Skeletal muscle tissue (tissue), 4 donors: Measurements from ENCODE around the gene ARHGEF25. TPM values are rescaled to one million over a fixed set of nuclear protein-coding genes. Genes with fewer than 3 reads are reported as not detected.
A peak's percentile ranks its signal among the peaks of the same experiment; 100 is the strongest.
"Not testable (repeated sequence)": the region's sequence is repeated elsewhere in the genome, so short reads cannot be mapped to it uniquely, and the experiment has no call there.

Experiments used
- H3K27ac ChIP-seq: one replicate; pipeline ENCODE4 v1.7.0; 2013; ENCODE audit warnings: mild to moderate bottlenecking, low read depth, low read length, inconsistent platforms
- H3K27me3 ChIP-seq, 3 donors: one replicate each; pipeline ENCODE4 v1.7.0; 2013; ENCODE audit warnings: low read length in 3 of 3; ENCODE audit not compliant: control insufficient read depth in 3 of 3, insufficient read depth in 3 of 3
- H3K36me3 ChIP-seq, 3 donors: one replicate each; pipeline ENCODE4 v1.7.0; 2013; ENCODE audit warnings: low read length in 3 of 3; ENCODE audit not compliant: control insufficient read depth in 3 of 3, insufficient read depth in 3 of 3
- H3K4me1 ChIP-seq, 3 donors: one replicate each; pipeline ENCODE4 v1.7.0; 2013; ENCODE audit warnings: low read length in 3 of 3, mild to moderate bottlenecking in 3 of 3; ENCODE audit not compliant: control insufficient read depth in 3 of 3, insufficient read depth in 3 of 3
- H3K4me3 ChIP-seq, 3 donors: one replicate each; pipeline ENCODE4 v1.7.0; 2013; ENCODE audit warnings: low read length in 3 of 3
- H3K9ac ChIP-seq, 3 donors: one replicate each; pipeline ENCODE4 v1.7.0; 2013; ENCODE audit warnings: low read length in 3 of 3, mild to moderate bottlenecking in 3 of 3, moderate library complexity in 2 of 3, low read depth in 1 of 3
- H3K9me3 ChIP-seq, 3 donors: one replicate each; pipeline ENCODE4 v1.7.0; 2013; ENCODE audit warnings: low read length in 3 of 3; ENCODE audit not compliant: control insufficient read depth in 3 of 3
- total RNA-seq: library from RNA; depleted of rRNA; stranded (reverse); fragments of >200 nt; gene quantifications from one replicate; pipeline ENCODE4 v1.2.3, GENCODE V29; 2014
- donor health status: Osteomylitis.

Gene ARHGEF25
- total RNA-seq, 1 donor from 2014 or later: 23.0 TPM

DNA sequence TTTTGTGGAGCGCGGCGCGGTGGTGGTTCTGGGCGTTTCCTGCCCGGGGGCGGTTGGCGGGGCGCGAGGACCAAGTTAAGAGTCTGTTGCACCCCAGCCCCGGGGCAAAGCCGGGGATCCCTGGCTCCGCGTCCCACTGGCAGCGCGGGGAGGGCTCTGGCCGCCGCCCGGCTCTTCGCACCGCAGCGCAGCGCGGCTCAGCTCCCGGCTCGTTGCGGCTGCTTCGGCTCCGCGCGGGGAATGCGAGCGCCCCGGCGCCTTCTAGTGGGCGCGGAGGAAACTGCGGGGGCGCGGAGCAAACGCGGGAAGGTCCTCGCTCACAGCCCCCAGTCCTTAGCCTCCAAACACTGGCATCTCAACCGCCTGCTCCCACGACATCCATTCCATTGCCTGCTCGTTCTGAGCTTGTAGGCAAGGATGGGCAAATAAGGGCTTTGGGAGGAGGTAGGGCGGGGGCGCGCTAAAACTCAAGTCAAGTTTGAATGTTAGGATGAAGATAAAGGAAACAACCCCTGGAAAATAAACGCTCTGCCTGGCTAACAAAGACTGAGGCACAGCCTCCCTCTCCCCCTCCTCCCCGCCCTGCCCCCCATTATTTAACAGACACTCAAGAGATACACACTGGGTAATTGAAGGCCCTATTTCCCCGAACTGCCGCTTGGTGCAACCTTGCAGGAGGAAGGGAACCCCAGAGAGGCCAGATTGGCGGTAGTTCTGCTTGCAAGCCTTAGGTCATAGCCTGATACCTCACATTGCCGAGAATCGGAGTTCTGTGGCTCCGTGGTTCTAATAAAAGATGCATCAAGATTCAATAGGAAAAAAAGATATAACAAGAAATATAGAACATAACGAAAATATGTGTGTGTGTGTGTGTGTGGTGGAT lies 22.0 kb downstream of the ARHGEF25 start, which contains the start of gene B4GALNT1:
B4GALNT1 (minus strand) TSS at position 244 of the 883 bp plus-strand sequence. CDS start 1,069 bp downstream, outside the sequence.
- Histone ChIP-seq H3K9me3 (no peaks in the 10 kb centered on the region), H3K27me3 (peaks cover 7 to 19% (median 10%) of the 10 kb centered on the region in 3 donors)

GRCh38 chr12:57636731-57637130 lies 25.5 kb downstream of the ARHGEF25 start:
- H3K36me3 ChIP-seq, H3K4me3 ChIP-seq, H3K9me3 ChIP-seq, H3K27ac ChIP-seq, H3K9ac ChIP-seq: not testable (repeated sequence)
- peaks cover 2 to 14% (median 11%) of the 10 kb centered on the region in 3 donors for H3K4me1 ChIP-seq
- H3K27me3 ChIP-seq: peaks cover 4 to 16% (median 12%) of the 10 kb centered on the region in 3 donors

More for the DNA sequence above, 22.0 kb downstream of the ARHGEF25 start, which contains the start of gene B4GALNT1:
- peaks cover 2 to 21% (median 20%) of the 10 kb centered on the region in 3 donors for H3K4me1 ChIP-seq
- peak within 1 kb of the TSS; percentile 66 to 78 (median 76) for H3K4me3 ChIP-seq
- H3K27ac ChIP-seq: no peak within 1 kb of the TSS
- H3K36me3 ChIP-seq: peaks cover 0 to 9% (median 8%) of the 10 kb centered on the region in 3 donors
- H3K9ac ChIP-seq: peak within 1 kb of the TSS; percentile 33 to 76 (median 74)

- Histone ChIP-seq H3K9ac (no peak overlapping the region), H3K4me1 (peaks cover 2 to 9% (median 6%) of the 10 kb centered on the region in 3 donors), H3K27me3 (peaks cover 4 to 12% (median 11%) of the 10 kb centered on the region in 3 donors)
Observed at GRCh38 chr12:57637364-57637763, 26.1 kb downstream of the ARHGEF25 start.

GRCh38 chr12:57638096-57638495 lies 26.9 kb downstream of the ARHGEF25 start:
- no peak overlapping the region for H3K27ac ChIP-seq
- H3K4me1 ChIP-seq: peaks cover 2 to 5% (median 2%) of the 10 kb centered on the region in 3 donors
- no peaks in the 10 kb centered on the region for H3K36me3 ChIP-seq
- H3K27me3 ChIP-seq: peaks cover 4 to 15% (median 12%) of the 10 kb centered on the region in 3 donors
- no peak overlapping the region for H3K9ac ChIP-seq
- no peak overlapping the region for H3K4me3 ChIP-seq
- no peaks in the 10 kb centered on the region for H3K9me3 ChIP-seq

More at GRCh38 chr12:57637364-57637763, 26.1 kb downstream of the ARHGEF25 start:
- H3K4me3 ChIP-seq: no peak overlapping the region
- no peaks in the 10 kb centered on the region for H3K9me3 ChIP-seq
- no peaks in the 10 kb centered on the region for H3K36me3 ChIP-seq
- H3K27ac ChIP-seq: no peak overlapping the region

DNA sequence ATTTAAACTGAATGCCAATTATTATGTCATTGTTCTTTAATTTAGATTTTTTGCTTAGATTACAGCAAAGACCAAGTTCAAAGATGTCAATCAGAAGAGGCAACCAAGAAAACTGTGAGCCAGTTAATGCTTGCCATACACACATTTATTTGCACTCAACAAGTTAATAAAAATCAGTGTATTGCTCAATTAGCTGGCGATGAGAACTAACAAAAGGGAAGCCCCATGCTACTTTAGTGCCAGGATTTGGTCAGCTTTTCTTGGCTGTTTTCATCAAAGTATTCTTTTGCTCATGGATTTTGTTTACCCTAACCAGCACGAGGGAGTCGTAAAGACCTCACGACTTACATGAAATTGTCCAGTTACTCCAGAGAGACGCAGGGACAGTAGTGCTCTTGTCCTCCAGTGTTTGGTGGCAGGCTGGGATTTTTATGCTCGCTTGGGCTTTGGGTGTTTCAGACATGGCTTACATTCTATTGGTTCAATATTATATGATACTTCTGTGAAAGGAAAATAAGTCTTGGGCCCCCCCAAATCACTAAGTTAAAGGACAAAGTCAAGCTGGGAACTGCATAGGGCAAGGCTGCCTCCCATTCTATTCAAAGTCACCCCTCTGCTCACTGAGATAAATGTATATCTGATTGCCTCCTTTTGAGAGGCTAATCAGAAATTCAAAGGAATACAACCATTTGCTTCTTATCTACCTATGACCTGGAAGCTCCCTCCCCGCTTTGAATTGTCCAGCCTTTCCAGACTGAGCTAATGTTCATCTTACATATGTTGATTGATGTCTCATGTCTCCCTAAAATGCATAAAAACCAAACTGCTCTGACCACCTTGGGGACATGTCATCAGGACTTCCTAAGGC lies 29.2 kb downstream of the ARHGEF25 start:
- no peaks in the 10 kb centered on the region for H3K4me1 ChIP-seq
- H3K27me3 ChIP-seq: peaks cover 4 to 15% (median 12%) of the 10 kb centered on the region in 3 donors

DNA sequence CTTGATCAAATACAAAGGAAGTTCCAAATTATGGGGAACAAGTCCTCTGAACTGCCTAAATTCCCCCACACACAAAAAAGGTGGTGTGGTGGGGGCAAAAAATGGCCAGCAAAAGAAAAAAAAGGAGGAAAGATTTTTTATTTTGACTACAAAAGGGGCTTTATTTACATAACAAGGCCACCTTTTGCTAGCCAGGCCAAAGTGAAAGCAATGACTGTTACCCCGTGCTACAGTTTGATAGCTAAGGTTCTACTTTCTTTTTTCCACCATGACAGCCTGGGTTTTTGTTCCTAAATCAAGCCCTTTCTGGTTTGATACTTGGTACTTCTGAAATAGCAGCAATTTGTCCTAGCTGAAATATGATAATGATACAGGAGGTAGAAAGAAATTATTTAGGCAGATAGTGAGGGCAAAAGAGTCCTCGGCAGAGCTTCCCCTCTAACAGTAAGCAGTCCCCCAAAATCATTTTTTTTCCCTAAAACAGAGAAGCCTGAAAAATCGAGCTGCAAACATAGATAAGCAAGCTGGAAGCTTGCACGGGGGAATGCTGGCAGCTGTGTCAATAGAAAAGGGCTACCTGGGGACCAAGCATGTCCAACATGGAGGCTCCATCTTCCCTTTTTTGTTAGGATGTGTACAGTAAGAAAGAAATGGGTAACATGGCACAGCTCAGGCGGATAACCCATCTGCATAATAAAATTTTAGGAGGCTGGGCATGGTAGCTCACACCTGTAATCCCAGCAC lies 30.6 kb downstream of the ARHGEF25 start:
- H3K4me3 ChIP-seq: no peak overlapping the region
- no peaks in the 10 kb centered on the region for H3K9me3 ChIP-seq
- H3K36me3 ChIP-seq: no peaks in the 10 kb centered on the region
- H3K9ac ChIP-seq: no peak overlapping the region
- no peak overlapping the region for H3K27ac ChIP-seq
- no peaks in the 10 kb centered on the region for H3K4me1 ChIP-seq
- H3K27me3 ChIP-seq: peaks cover 4 to 15% (median 8%) of the 10 kb centered on the region in 3 donors

More for the DNA sequence above, 29.2 kb downstream of the ARHGEF25 start:
- Histone ChIP-seq H3K9ac (no peak overlapping the region), H3K36me3 (no peaks in the 10 kb centered on the region), H3K27ac (no peak overlapping the region), H3K4me3 (no peak overlapping the region), H3K9me3 (no peaks in the 10 kb centered on the region)

DNA sequence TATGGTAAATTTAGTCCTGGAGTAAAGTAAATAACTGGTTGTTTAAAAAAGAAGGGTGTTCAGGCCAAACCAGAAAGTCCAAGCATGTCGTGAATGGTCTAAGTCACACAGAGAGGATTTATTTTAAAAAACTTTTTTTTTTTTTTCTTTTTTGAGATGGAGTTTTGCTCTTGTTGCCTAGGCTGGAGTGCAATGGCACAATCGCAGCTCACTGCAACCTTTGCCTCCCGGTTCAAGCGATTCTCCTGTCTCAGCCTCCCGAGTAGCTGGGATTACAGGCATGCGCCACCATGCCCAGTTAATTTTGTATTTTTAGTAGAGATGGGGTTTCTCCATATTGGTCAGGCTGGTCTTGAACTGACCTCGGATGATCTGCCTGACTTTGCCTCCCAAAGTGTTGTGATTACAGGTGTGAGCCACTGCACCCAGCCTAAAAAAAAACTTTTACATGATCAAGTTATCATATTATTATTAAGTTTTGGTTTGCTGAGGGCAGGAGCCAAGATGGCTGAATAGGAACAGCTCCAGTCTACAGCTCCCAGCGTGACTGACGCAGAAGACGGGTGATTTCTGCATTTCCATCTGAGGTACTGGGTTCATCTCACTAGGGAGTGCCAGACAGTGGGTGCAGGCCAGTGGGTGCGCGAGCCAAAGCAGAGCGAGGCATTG lies 34.9 kb downstream of the ARHGEF25 start:
- H3K4me1 ChIP-seq, H3K4me3 ChIP-seq, H3K9ac ChIP-seq, H3K27me3 ChIP-seq, H3K27ac ChIP-seq, H3K9me3 ChIP-seq, H3K36me3 ChIP-seq: not testable (repeated sequence)

GRCh38 chr12:57646659-57647049 lies 35.4 kb downstream of the ARHGEF25 start:
- not testable (repeated sequence) for H3K9ac ChIP-seq, H3K4me3 ChIP-seq, H3K27ac ChIP-seq, H3K27me3 ChIP-seq, H3K9me3 ChIP-seq, H3K36me3 ChIP-seq, H3K4me1 ChIP-seq

GRCh38 chr12:57654042-57654441 lies 42.8 kb downstream of the ARHGEF25 start:
- no peaks in the 10 kb centered on the region for H3K4me1 ChIP-seq
- H3K9ac ChIP-seq: no peak overlapping the region
- H3K36me3 ChIP-seq: no peaks in the 10 kb centered on the region
- H3K4me3 ChIP-seq: no peak overlapping the region
- H3K27me3 ChIP-seq: peaks cover 0 to 5% (median 0%) of the 10 kb centered on the region in 3 donors
- no peak overlapping the region for H3K27ac ChIP-seq
- H3K9me3 ChIP-seq: no peaks in the 10 kb centered on the region
